Measurements from ENCODE around the gene STMN1.

STMN1 gene

GRCh38 chr1:25929016-25929415 is 22.8 kb upstream of the STMN1 start:
- no peaks in the 10 kb centered on the region for H3K9me3 ChIP-seq (ENCODE audit: insufficient read depth, low read depth, low read length)
- 0 out of 2 replicates have a peak, but pooled peaks cover 4% of the 10 kb centered on the region for H3F3A ChIP-seq (ENCODE audit: low read depth)
- no peaks in the 10 kb centered on the region for H3K36me3 ChIP-seq (ENCODE audit: insufficient read depth, low read length)
- H3K79me2 ChIP-seq (ENCODE audit: insufficient read depth, low read length): no peaks in the 10 kb centered on the region
- no peak overlapping the region for H2AFZ ChIP-seq (ENCODE audit: low read length)
- no peak overlapping the region for H3K9ac ChIP-seq (ENCODE audit: low read depth, low read length, poor library complexity, severe bottlenecking)
- peaks cover 9% of the 10 kb centered on the region for H3K4me1 ChIP-seq (ENCODE audit: insufficient read depth, low read length, poor library complexity, severe bottlenecking)
- H3K4me3 ChIP-seq (ENCODE audit: low read length, poor library complexity, severe bottlenecking): no peak overlapping the region
- no peaks in the 10 kb centered on the region for H3K9me2 ChIP-seq (replicated peaks; ENCODE audit: low read depth, low read length)
- no peaks in the 10 kb centered on the region for H3K27me3 ChIP-seq (ENCODE audit: insufficient read depth, low read length, poor library complexity, severe bottlenecking)
- no peak for TF ChIP-seq EZH2phosphoT487 (IDR thresholded peaks at IDR 0.05; ENCODE audit: borderline replicate concordance)
- no peak for TF ChIP-seq CTCF (conservative IDR thresholded peaks at IDR 0.05; ENCODE audit: low read length)
- H3K4me2 ChIP-seq (ENCODE audit: low read depth, low read length, poor library complexity, severe bottlenecking): no peak overlapping the region
- H4K20me1 ChIP-seq (ENCODE audit: insufficient read depth, low read length, poor library complexity, severe bottlenecking): no peaks in the 10 kb centered on the region

- Histone ChIP-seq H3K9me3 (ENCODE audit: insufficient read depth, low read depth, low read length) (no peaks in the 10 kb centered on the region), H3K4me3 (ENCODE audit: low read length, poor library complexity, severe bottlenecking) (no peak overlapping the region), H3K4me1 (ENCODE audit: insufficient read depth, low read length, poor library complexity, severe bottlenecking) (peaks cover 9% of the 10 kb centered on the region), H3F3A (ENCODE audit: low read depth) (0 out of 2 replicates have a peak, but pooled peaks cover 4% of the 10 kb centered on the region), H3K9ac (ENCODE audit: low read depth, low read length, poor library complexity, severe bottlenecking) (no peak overlapping the region), H3K27me3 (ENCODE audit: insufficient read depth, low read length, poor library complexity, severe bottlenecking) (no peaks in the 10 kb centered on the region), H3K4me2 (ENCODE audit: low read depth, low read length, poor library complexity, severe bottlenecking) (peak overlapping the region; percentile 15), H2AFZ (ENCODE audit: low read length) (no peak overlapping the region), H3K36me3 (ENCODE audit: insufficient read depth, low read length) (no peaks in the 10 kb centered on the region), H4K20me1 (ENCODE audit: insufficient read depth, low read length, poor library complexity, severe bottlenecking) (no peaks in the 10 kb centered on the region), H3K9me2 (replicated peaks; ENCODE audit: low read depth, low read length) (no peaks in the 10 kb centered on the region), H3K79me2 (ENCODE audit: insufficient read depth, low read length) (no peaks in the 10 kb centered on the region)
- TF ChIP-seq EZH2phosphoT487 (IDR thresholded peaks at IDR 0.05; ENCODE audit: borderline replicate concordance) (no peak), CTCF (conservative IDR thresholded peaks at IDR 0.05; ENCODE audit: low read length) (no peak)
Observed at GRCh38 chr1:25927521-25928265, 21.5 kb upstream of the STMN1 start.

DNA sequence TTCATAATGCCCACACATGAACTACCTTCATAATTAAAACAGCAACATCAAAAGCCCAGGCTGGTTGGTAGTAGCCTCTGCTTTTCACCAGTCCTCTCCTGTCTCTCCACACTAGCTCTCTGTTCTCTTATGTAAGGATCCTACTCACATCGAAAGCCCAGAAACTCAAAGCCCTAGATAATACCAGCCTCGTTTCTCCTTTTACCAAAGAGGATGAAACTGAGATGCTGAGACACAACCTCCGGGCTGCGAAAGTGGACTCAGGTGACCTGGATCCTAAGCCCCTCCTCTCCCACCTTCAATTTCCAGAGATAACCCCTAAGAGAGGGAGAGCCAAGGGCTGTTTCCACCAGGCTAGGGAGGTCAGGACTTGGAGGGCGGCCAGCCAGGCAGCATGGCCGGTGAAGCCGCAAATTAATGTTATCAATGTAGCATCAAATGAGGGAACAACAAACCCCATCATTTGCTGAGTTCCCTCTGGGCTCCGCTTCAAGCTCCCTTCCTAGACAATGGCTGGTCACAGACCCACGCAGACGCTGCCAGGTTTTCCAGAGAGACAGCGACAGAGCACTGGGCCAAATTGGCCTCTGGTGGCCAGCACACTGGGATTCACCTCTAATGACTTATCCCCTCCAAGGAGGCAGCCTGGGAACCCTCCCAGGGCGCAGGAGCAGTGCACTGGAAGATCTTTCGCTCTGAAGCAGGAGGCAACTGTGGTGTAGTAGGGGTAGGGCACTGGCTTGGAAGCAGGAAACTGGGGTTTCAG is 20.7 kb upstream of the STMN1 start:
- no peak overlapping the region for H2AFZ ChIP-seq (ENCODE audit: low read length)
- no peaks in the 10 kb centered on the region for H3K36me3 ChIP-seq (ENCODE audit: insufficient read depth, low read length)
- no peaks in the 10 kb centered on the region for H3K79me2 ChIP-seq (ENCODE audit: insufficient read depth, low read length)
- H3K9me3 ChIP-seq (ENCODE audit: insufficient read depth, low read depth, low read length): no peaks in the 10 kb centered on the region
- peak overlapping the region; percentile 15 for H3K4me2 ChIP-seq (ENCODE audit: low read depth, low read length, poor library complexity, severe bottlenecking)
- no peak for TF ChIP-seq CTCF (conservative IDR thresholded peaks at IDR 0.05; ENCODE audit: low read length)
- TF ChIP-seq EZH2phosphoT487 (IDR thresholded peaks at IDR 0.05; ENCODE audit: borderline replicate concordance): no peak
- H3F3A ChIP-seq (ENCODE audit: low read depth): 0 out of 2 replicates have a peak, but pooled peaks cover 4% of the 10 kb centered on the region
- no peak overlapping the region for H3K4me3 ChIP-seq (ENCODE audit: low read length, poor library complexity, severe bottlenecking)
- H3K9ac ChIP-seq (ENCODE audit: low read depth, low read length, poor library complexity, severe bottlenecking): no peak overlapping the region
- peaks cover 9% of the 10 kb centered on the region for H3K4me1 ChIP-seq (ENCODE audit: insufficient read depth, low read length, poor library complexity, severe bottlenecking)
- H4K20me1 ChIP-seq (ENCODE audit: insufficient read depth, low read length, poor library complexity, severe bottlenecking): no peaks in the 10 kb centered on the region
- H3K27me3 ChIP-seq (ENCODE audit: insufficient read depth, low read length, poor library complexity, severe bottlenecking): no peaks in the 10 kb centered on the region
- no peaks in the 10 kb centered on the region for H3K9me2 ChIP-seq (replicated peaks; ENCODE audit: low read depth, low read length)

Measured in Loucy (cell line).